D721Med (cell line): ENCODE measurements around the gene IGFBP7.

Experiments
- DNase-seq: peaks from one replicate; pipeline ENCODE4 v3.0.0; 2011; ENCODE audit warnings: low spot score; ENCODE audit not compliant: insufficient read length
- FAIRE-seq: peaks from 2 replicates; lab custom pipeline; 2011; peaks lifted over from hg19 to GRCh38; lab: Jason Lieb, UNC
- CTCF ChIP-seq: IDR thresholded peaks from 2 replicates; pipeline ENCODE4 v1.5.1; 2012; ENCODE audit warnings: mild to moderate bottlenecking, control low read depth; ENCODE audit not compliant: insufficient read depth; ENCODE audit errors: missing control alignments

IGFBP7 gene

GRCh38 chr4:57075367-57075766, 34.8 kb downstream of the IGFBP7 start:
- TF ChIP-seq CTCF = no peak
- FAIRE-seq = no peak

GRCh38 chr4:57074744-57075143, 35.4 kb downstream of the IGFBP7 start:
- DNase-seq (no peak), FAIRE-seq (no peak)
- no peak for TF ChIP-seq CTCF

More at GRCh38 chr4:57075367-57075766, 34.8 kb downstream of the IGFBP7 start:
- no peak for DNase-seq

GRCh38 chr4:57073559-57073958, 36.6 kb downstream of the IGFBP7 start:
- no peak for DNase-seq
- FAIRE-seq = no peak
- TF ChIP-seq CTCF = no peak

- no peak for TF ChIP-seq CTCF
- DNase-seq = no peak
- FAIRE-seq = no peak
Observed at GRCh38 chr4:57071326-57071725, 38.9 kb downstream of the IGFBP7 start.

- FAIRE-seq (no peak), DNase-seq (no peak)
- TF ChIP-seq CTCF = no peak
Observed at GRCh38 chr4:57070461-57070860, 39.7 kb downstream of the IGFBP7 start.

- FAIRE-seq (no peak), DNase-seq (no peak)
- no peak for TF ChIP-seq CTCF
Observed at GRCh38 chr4:57068237-57068981, 41.8 kb downstream of the IGFBP7 start.

GRCh38 chr4:57065730-57066482, 44.3 kb downstream of the IGFBP7 start:
- TF ChIP-seq CTCF = no peak
- DNase-seq = no peak
- FAIRE-seq = no peak
